ENCODE data around the gene PIWIL4. TPM values are rescaled to one million over a fixed set of nuclear protein-coding genes. Genes with fewer than 3 reads are reported as not detected.

The PIWIL4 gene
- total and polyA plus RNA-seq, 2 of the 8 experiments (the other 6 are each of a cell fraction or from before 2014, with no cell fraction given): 0.51 to 0.52 TPM

- peaks cover 0 to 21% (median 7%) of the 10 kb centered on the region in 4 experiments; a peak in 5 of 8 replicates for H3K36me3 ChIP-seq (ENCODE audit: control insufficient read depth in 2 of 4, insufficient read depth in 4 of 4, low read length in 3 of 4)
- H4K91ac ChIP-seq (replicated peaks; ENCODE audit: insufficient read length, low read length): no peak overlapping the region
- no peak overlapping the region for H3K27ac ChIP-seq (ENCODE audit: low read depth, low read length)
- no peak overlapping the region for H3K4ac ChIP-seq (replicated peaks; ENCODE audit: insufficient read length, low read depth, low read length)
- H3K23me2 ChIP-seq (ENCODE audit: low read depth, low read length): no peaks in the 10 kb centered on the region
- peak overlapping the region in 1 of 2 experiments; percentile 30; a peak in 1 of 4 replicates for H3K4me2 ChIP-seq (ENCODE audit: insufficient read depth in 1 of 2, low read depth in 2 of 2, low read length in 2 of 2)
- H4K8ac ChIP-seq (ENCODE audit: extremely low read depth, insufficient read depth, low read length): no peak overlapping the region
- no peak overlapping the region for H2BK120ac ChIP-seq (replicated peaks; ENCODE audit: low read depth, low read length)
- H3K23ac ChIP-seq (ENCODE audit: insufficient read length): no peak overlapping the region
- H3K56ac ChIP-seq (replicated peaks; ENCODE audit: insufficient read length, low read depth, low read length): no peak overlapping the region
- H3K9ac ChIP-seq (replicated peaks in 1 of 4; ENCODE audit: extremely low read depth in 1 of 4, low read depth in 3 of 4, low read length in 3 of 4): no peak overlapping the region
- no peak overlapping the region for H4K5ac ChIP-seq (ENCODE audit: insufficient read length, low read depth, low read length)
- H2BK12ac ChIP-seq (ENCODE audit: low read depth, low read length): 0 out of 2 replicates have a peak overlapping the region, but pooled peaks have one; percentile 22
- H3K14ac ChIP-seq (ENCODE audit: insufficient read length): no peak overlapping the region
- H3K79me1 ChIP-seq (ENCODE audit: low read depth, low read length): peaks cover 2% of the 10 kb centered on the region; the same call in 1 of the 2 replicates
- ChIA-PET POLR2A (ENCODE audit: partially characterized antibody) (interaction anchor here (0.8 to 11.5 kb wide), 19 partner anchors 8 to 130 kb away, joined by 3 to 167 read pairs (median 5); no protein-coding TSS in a partner anchor), CTCF (ENCODE audit: partially characterized antibody) (interaction anchor here (0.7 to 2.8 kb wide), 9 partner anchors 10 to 269 kb away, joined by 3 to 12 read pairs (median 4); no protein-coding TSS in a partner anchor)
- peaks cover 4 to 40% (median 18%) of the 10 kb centered on the region in 4 experiments; a peak in 6 of 7 replicates for H3K4me1 ChIP-seq (replicated peaks in 1 of 4; ENCODE audit: control insufficient read depth in 3 of 4, insufficient read depth in 4 of 4, low read length in 3 of 4)
- H3K27me3 ChIP-seq (replicated peaks in 1 of 4; ENCODE audit: control insufficient read depth in 3 of 4, extremely low read depth in 1 of 4, insufficient read depth in 3 of 4, low read length in 3 of 4): no peaks in the 10 kb centered on the region
- peaks cover 0 to 49% of the 10 kb centered on the region in 2 experiments; a peak in 2 of 4 replicates for H3K79me2 ChIP-seq (ENCODE audit: control insufficient read depth in 1 of 2, insufficient read depth in 2 of 2, low read length in 2 of 2)
- peak in 1 of 2 experiments; percentile 34 for DNase-seq (ENCODE audit: low read depth in 1 of 2, low spot score in 2 of 2)
- no peak overlapping the region for H3K18ac ChIP-seq (ENCODE audit: extremely low read depth, low read length)
- WGBS, 2 experiments (ENCODE audit: extremely low coverage in 1 of 2, insufficient coverage in 1 of 2, insufficient read length in 1 of 2, insufficient replicate concordance in 2 of 2, low coverage in 1 of 2, low lambda C conversion rate in 2 of 2, missing lambda C conversion rate in 1 of 2): 74% methylated on average over 3 of the region's 3 CpGs; no CpG with 5 or more reads in 1 of the 2 experiments
- 0 out of 2 replicates have a peak overlapping the region, but pooled peaks have one; percentile 17 for H2BK20ac ChIP-seq (ENCODE audit: low read length)
- no peak overlapping the region for H2AK5ac ChIP-seq (ENCODE audit: low read depth, low read length)
- FAIRE-seq: no peak
- H2AFZ ChIP-seq (ENCODE audit: low read length): no peak overlapping the region
- H2BK15ac ChIP-seq (ENCODE audit: low read length): no peak overlapping the region
- H2BK5ac ChIP-seq (ENCODE audit: low read depth, low read length): no peak overlapping the region; the same call in 1 of the 2 replicates
- H3K4me3 ChIP-seq (ENCODE audit: extremely low read depth in 1 of 4, insufficient read depth in 2 of 4, low read depth in 3 of 4, low read length in 4 of 4): no peak overlapping the region
- H3K9me3 ChIP-seq (ENCODE audit: insufficient read depth in 2 of 2, low read depth in 1 of 2, low read length in 1 of 2): no peaks in the 10 kb centered on the region
- H4K20me1 ChIP-seq (replicated peaks in 1 of 2; ENCODE audit: control insufficient read depth in 1 of 2, insufficient read depth in 2 of 2, low read length in 2 of 2): no peaks in the 10 kb centered on the region
- TF ChIP-seq POLR2A (IDR thresholded peaks at IDR 0.05; ENCODE audit: control extremely low read depth in 1 of 2, low read depth in 2 of 2, low read length in 2 of 2) (0 out of 3 replicates have a peak, but pooled peaks of 1 of the 2 experiments have one; percentile 14), PHF8 (conservative IDR thresholded peaks at IDR 0.05; ENCODE audit: low read depth, low read length) (no peak)
These were observed 88.1 kb downstream of the PIWIL4 start for GRCh38 chr11:94655291-94655690.
